K562 (cell line): Measurements from ENCODE around the gene ENPP5. TPM values are rescaled to one million over a fixed set of nuclear protein-coding genes. Genes with fewer than 3 reads are reported as not detected.

Experiments used
- HIVEP1 ChIP-seq: fragments of 250-450 bp; sonication (Bioruptor Pico); IDR thresholded peaks from 2 replicates; pipeline ENCODE4 v1.4.0; 2020; ENCODE audit warnings: mild to moderate bottlenecking
- MCM5 ChIP-seq: fragments of 450-650 bp; IDR thresholded peaks from 2 replicates; pipeline ENCODE4 v1.6.1; 2016; ENCODE audit warnings: low read depth
- PKNOX1 ChIP-seq: fragments of 450-650 bp; IDR thresholded peaks from 2 replicates; pipeline ENCODE4 v1.6.1; 2016
- RREB1 ChIP-seq: fragments of 250-450 bp; sonication (Bioruptor Pico); IDR thresholded peaks from 2 replicates; pipeline ENCODE4 v1.4.0; 2020
- ZBTB34 ChIP-seq: fragments of 250-450 bp; sonication (Bioruptor Pico); IDR thresholded peaks from 2 replicates; pipeline ENCODE4 v1.8.0; 2021; ENCODE audit warnings: mild to moderate bottlenecking, moderate library complexity
- ZNF668 ChIP-seq: fragments of 250-450 bp; sonication (Bioruptor Pico); IDR thresholded peaks from 2 replicates; pipeline ENCODE4 v1.8.0; 2022; ENCODE audit warnings: mild to moderate bottlenecking, inconsistent platforms
- polyA plus RNA-seq, 8 experiments: library from polyadenylated mRNA; depleted of rRNA in 4 of 8; stranded (reverse) in 5 of 8; unstranded in 3 of 8; fragments of >200 nt; fragmentation: Nextera tagmentation in 2 of 8; fragmentation: Illumina TruSeq in 1 of 8; extraction: Ambion mirVana in 2 of 8; extraction: Trizol in 1 of 8; gene quantifications; 2 replicates each; pipeline versions ENCODE4 v1.2.1 to v1.2.3, GENCODE V29; 2011 to 2014; ENCODE audit warnings: inconsistent platforms in 1 of 8, missing spikeins in 1 of 8
- total RNA-seq, 7 experiments: library from RNA; depleted of rRNA in 6 of 7; stranded (reverse); fragments of >200 nt in 6 of 7; fragmentation: Illumina TruSeq in 2 of 7; extraction: Trizol in 2 of 7; gene quantifications; 2 replicates each; pipeline versions ENCODE4 v1.2.1 to v1.2.3, GENCODE V29; 2011 to 2021; ENCODE audit warnings: low replicate concordance in 1 of 7
- TF ChIP-seq, protein P1 (sequence below): fragments of 450-650 bp; IDR thresholded peaks from 2 replicates; pipeline ENCODE4 v1.7.1; 2018; ENCODE audit warnings: mild to moderate bottlenecking, low read depth; ENCODE audit not compliant: partially characterized antibody

The ENPP5 gene
- total and polyA plus RNA-seq, 9 of the 15 experiments (the other 6 are each of a cell fraction or from before 2014, with no cell fraction given): not detected

DNA sequence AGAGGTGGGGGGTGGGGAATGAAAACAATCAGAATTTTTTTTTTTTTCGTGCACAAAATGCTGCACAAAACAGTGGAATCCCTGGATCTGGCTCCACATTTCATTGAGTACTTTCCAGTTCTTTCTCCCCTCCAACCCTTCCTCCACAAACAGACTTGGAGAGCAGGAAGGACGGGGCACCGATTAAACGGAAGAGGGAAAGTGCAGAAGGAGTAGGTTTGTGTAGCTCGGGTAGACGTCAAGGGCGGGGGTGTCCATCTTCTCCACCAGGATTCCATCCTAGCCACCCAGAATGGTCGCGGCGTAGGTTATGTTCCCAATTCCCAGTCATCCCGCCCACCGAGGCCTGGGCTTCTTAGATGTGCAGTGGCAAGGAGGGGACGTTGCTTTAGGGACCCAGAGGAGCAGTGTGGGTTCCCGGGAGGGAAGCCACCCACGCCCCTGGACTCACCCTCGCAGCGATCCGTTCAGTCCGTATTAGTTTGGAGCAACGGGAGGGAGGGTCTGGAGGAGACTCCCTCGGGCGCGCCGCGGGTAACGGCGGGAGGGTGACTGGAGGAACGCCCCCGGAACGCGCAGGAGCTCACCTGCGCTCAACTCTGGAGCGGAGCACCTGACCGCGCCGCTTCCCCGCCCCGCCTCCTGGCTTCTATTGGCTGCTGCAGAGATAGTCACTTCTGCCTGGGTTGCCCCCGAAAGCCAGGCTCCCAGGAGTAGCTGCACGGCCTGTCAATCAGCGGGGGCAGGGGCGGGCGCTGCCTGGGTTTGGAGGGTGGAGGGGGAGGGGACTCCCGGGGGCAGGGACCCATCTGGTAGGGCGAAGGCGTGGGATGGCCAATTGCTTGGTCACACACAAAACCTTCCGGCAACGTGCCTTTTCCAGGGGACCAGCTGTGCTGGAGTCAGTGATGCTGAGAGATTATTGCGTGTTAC, at the start of gene ENPP5 (continued):
- TF ChIP-seq PKNOX1 (peak; percentile 90), HIVEP1 (CRISPR knock-in tag) (no peak), ZNF668 (no peak), RREB1 (CRISPR knock-in tag) (no peak), ZBTB34 (no peak), MCM5 (no peak)
- TF ChIP-seq, protein P1, sequence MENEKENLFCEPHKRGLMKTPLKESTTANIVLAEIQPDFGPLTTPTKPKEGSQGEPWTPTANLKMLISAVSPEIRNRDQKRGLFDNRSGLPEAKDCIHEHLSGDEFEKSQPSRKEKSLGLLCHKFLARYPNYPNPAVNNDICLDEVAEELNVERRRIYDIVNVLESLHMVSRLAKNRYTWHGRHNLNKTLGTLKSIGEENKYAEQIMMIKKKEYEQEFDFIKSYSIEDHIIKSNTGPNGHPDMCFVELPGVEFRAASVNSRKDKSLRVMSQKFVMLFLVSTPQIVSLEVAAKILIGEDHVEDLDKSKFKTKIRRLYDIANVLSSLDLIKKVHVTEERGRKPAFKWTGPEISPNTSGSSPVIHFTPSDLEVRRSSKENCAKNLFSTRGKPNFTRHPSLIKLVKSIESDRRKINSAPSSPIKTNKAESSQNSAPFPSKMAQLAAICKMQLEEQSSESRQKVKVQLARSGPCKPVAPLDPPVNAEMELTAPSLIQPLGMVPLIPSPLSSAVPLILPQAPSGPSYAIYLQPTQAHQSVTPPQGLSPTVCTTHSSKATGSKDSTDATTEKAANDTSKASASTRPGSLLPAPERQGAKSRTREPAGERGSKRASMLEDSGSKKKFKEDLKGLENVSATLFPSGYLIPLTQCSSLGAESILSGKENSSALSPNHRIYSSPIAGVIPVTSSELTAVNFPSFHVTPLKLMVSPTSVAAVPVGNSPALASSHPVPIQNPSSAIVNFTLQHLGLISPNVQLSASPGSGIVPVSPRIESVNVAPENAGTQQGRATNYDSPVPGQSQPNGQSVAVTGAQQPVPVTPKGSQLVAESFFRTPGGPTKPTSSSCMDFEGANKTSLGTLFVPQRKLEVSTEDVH: no peak
